ENCODE results near the gene PSD2.

The PSD2 gene

DNA sequence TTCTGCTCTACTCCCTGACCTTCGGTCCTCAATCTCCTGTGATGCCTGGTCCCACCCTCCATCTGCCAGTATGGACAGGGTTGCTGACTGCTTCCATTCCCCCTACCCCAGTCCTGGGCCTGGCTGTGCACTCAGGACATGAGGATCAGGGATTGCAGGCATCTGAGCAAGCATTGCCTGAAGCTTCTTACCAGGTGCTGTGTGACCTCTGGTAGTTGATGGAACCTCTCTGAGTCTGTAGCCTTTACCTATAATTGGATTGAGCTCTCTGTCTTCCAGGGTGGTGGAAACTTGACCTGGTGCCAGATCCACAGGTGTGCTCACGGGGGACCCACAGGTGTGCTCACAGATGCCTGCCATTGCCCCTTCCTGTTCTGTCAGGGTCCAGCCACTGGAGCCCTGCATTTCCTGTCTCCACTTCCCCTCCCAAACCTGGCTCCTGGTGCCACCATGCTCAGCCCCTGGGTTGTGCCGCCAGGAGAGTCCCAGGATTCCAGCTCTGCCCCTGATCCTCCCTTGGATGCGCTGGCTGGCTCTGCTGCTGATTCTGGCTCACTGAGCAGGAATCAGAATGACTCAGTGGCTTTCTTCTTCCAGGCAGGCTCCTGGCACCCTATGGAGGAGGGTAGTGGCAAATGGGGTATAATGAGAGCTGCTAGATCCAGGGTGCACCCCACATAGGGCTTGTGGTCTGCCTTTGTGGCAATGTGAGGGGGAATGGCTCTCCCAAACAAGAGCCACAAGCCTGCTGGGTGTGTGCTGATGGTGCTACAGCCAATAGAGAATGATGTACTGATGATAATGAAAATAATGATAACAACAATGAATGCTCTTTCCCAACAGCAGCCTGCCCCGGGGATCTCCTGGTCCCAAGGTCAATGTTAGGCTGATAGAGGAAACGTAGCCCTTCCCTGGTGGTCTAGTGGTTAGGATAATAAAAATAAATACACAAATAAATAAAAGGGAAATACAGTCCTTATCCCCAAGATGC lies 35.2 kb upstream of the PSD2 start:
- H3K4me3 ChIP-seq (ENCODE audit: low read depth, low read length) = no peak overlapping the region
- TF ChIP-seq, protein P1, sequence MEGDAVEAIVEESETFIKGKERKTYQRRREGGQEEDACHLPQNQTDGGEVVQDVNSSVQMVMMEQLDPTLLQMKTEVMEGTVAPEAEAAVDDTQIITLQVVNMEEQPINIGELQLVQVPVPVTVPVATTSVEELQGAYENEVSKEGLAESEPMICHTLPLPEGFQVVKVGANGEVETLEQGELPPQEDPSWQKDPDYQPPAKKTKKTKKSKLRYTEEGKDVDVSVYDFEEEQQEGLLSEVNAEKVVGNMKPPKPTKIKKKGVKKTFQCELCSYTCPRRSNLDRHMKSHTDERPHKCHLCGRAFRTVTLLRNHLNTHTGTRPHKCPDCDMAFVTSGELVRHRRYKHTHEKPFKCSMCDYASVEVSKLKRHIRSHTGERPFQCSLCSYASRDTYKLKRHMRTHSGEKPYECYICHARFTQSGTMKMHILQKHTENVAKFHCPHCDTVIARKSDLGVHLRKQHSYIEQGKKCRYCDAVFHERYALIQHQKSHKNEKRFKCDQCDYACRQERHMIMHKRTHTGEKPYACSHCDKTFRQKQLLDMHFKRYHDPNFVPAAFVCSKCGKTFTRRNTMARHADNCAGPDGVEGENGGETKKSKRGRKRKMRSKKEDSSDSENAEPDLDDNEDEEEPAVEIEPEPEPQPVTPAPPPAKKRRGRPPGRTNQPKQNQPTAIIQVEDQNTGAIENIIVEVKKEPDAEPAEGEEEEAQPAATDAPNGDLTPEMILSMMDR (IDR thresholded peaks at IDR 0.05; ENCODE audit: low read depth, low read length, missing control alignments) = no peak
- DNase-seq (ENCODE audit: low read depth) = no peak

DNA sequence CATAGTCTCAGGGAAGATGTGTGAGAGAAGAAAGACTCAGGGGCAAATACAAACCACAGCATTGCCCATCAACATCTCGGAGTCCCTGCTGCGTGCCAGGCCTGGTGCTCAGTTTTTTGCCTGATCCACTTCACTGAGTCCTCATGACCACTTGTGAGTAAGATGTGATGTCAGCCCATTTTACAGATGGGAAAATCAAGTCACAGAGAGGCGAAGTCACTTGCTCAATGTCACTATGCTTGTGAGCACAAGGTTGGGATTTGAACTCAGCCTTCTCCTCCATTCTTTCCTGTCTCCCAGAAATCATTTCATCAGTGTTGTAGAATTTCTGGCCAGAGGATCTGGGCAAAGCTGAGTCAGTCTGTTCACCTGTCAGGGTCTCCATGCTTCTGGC lies 34.6 kb upstream of the PSD2 start:
- no peak for DNase-seq (ENCODE audit: low read depth)
- TF ChIP-seq, protein P1 (IDR thresholded peaks at IDR 0.05; ENCODE audit: low read depth, low read length, missing control alignments) = no peak
- H3K4me3 ChIP-seq (ENCODE audit: low read depth, low read length) = no peak overlapping the region

DNA sequence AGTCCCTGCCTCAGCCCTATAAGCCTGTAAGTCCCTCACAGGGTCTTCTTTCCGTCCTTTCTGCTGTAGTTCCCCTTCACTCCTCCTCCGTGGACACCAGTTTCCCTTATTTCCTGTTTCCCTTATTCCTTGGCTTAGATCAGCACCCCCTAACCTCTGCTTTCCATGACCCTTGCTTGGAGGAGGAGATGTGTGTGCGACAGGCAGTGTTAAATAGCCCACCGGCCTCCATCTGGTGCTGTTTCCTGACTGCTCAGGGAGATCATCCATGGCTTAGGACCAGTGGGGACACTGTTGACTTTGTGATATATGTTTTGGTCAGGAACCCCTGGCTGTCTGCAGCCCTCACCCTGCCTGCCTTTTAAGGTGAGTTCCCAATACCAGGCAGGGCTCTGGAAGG lies 34.1 kb upstream of the PSD2 start:
- no peak for DNase-seq (ENCODE audit: low read depth)
- no peak overlapping the region for H3K4me3 ChIP-seq (ENCODE audit: low read depth, low read length)
- TF ChIP-seq, protein P1 (IDR thresholded peaks at IDR 0.05; ENCODE audit: low read depth, low read length, missing control alignments) = no peak

DNA sequence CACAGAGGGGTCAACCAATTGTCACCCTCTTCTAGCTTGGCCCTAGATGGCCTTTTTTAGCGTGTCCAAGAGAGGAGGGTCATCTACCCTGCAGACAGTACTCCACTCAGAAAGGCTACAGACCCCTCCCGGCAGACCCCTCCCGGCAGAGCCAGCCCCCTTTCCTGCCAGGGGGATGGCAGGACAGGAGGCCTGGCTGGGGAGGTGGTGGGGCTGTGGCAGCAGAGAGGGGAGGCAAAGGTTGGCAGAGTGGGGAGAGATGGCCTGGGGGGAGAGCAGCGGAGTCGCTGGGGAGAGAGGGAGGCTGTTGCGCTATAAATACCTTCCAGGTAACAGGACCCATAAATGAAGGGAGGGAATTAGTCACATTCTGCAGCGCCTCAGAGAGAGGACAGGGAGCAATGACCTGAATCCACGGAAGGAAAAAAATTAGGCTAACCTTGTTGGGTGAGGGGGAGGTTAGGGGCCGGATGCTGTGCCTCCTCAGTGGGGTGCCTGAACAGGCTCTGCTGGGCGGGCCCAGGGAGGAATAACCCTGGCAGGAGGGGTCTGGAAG lies 32.9 kb upstream of the PSD2 start:
- TF ChIP-seq, protein P1 (IDR thresholded peaks at IDR 0.05; ENCODE audit: low read depth, low read length, missing control alignments) = no peak
- no peak overlapping the region for H3K4me3 ChIP-seq (ENCODE audit: low read depth, low read length)
- no peak for DNase-seq (ENCODE audit: low read depth)

DNA sequence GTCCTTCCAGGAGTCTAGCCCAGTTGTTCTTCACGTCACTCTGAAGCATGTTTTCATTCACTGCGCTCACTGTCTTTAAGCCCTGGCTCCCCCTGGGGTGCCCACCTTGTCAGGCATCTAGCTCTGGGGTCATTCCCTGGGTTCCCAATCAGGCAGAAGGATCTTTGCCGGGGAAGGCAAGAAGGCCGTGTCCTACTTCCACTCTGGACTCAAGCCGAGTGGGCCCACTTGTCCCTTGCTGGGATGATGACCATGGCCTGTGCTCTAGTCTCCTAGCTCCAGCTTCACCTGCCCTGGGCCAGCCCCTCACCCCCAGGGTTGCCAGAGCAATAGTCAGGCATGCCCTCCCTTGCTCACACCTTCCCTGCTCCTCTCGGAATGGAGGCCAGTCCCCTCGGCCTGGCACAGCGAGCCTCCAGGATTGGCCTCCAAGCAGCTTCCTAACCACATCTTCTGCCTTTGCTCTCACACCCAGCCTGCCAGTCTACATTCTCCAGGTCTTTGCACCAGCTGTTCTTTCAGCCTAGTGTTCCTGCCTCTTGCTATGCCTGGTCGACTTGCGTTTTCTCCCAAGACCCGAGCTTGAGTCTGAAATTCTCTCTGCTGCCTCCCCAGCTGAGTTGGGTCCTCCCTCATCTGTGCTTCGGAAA lies 32.2 kb upstream of the PSD2 start:
- no peak for DNase-seq (ENCODE audit: low read depth)
- TF ChIP-seq, protein P1 (IDR thresholded peaks at IDR 0.05; ENCODE audit: low read depth, low read length, missing control alignments) = no peak
- no peak overlapping the region for H3K4me3 ChIP-seq (ENCODE audit: low read depth, low read length)

DNA sequence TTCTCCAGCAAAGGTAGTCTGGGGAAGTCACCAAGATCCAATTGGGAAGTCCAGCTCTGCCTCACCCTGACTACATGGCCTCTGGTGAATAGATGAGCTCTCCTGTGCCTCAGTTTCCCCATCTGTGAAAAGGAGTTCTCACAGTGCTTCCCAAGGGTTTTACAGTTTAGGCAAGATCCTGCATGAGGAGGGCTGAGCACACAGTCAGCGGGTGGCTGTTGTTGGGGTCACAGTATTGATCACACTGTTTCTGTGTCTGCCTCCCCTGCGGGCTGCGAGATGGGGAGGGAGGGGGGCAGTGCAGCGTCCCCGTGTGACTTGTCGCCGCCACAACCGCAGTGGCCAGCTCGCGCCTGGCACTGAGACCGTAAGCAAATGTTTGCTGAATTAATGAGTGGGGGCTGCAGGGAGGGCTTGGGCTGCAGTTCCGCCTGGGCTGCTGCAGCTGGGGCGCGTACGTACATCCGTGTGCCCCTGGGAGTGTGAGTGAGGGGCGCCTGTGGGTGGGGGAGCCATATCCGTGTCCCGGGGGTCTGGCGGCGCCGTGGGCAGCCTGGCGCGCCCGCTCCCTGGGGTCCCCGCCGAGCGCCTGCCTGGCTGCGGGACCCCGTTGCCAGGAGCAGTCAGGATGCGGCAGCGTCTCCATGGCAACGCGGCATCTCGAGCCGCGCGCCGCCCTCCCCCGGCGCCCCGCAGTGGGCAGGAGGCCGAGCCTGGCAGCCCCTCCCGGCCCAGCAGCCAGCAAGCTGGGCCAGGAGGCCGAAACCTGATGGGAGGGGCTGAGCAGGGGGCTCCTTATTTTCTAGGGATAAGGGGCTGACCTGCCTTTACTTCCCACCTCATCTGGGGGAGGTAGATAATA lies 31.4 kb upstream of the PSD2 start:
- TF ChIP-seq, protein P1 (IDR thresholded peaks at IDR 0.05; ENCODE audit: low read depth, low read length, missing control alignments) = no peak
- H3K4me3 ChIP-seq (ENCODE audit: low read depth, low read length) = no peak overlapping the region
- no peak for DNase-seq (ENCODE audit: low read depth)

Data from GM12864 (cell line).